Activated naive CD4-positive, alpha-beta T cell treated with anti-CD3 and anti-CD28 coated beads for 36 hours (primary cell): ENCODE data around the gene LRRC1. TPM values are rescaled to one million over a fixed set of nuclear protein-coding genes. Genes with fewer than 3 reads are reported as not detected.

Experiments used
- CTCF ChIA-PET: fragments of 350-600 bp; sonication (Branson Sonifier 250); formaldehyde crosslinking; loops from one replicate; lab custom pipeline; 2021; ENCODE audit warnings: antibody characterized with exemption; lab: Charles Lee
- DNase-seq: peaks from one replicate; pipeline ENCODE4 v3.0.0-alpha.2; 2020
- H3K27ac Mint-ChIP-seq: one replicate; pipeline ENCODE4 v1.8.0; 2021; ENCODE audit warnings: mild to moderate bottlenecking, mixed read lengths
- H3K27me3 Mint-ChIP-seq: one replicate; pipeline ENCODE4 v1.8.0; 2021; ENCODE audit warnings: low read depth, mixed read lengths
- H3K36me3 Mint-ChIP-seq: one replicate; pipeline ENCODE4 v1.8.0; 2021; ENCODE audit warnings: low read depth, mixed read lengths
- H3K4me1 Mint-ChIP-seq: one replicate; pipeline ENCODE4 v1.8.0; 2021; ENCODE audit warnings: low read depth, mixed read lengths
- H3K4me3 Mint-ChIP-seq: one replicate; pipeline ENCODE4 v1.8.0; 2021; ENCODE audit warnings: mild to moderate bottlenecking, moderate library complexity, mixed read lengths
- H3K9me3 Mint-ChIP-seq: one replicate; pipeline ENCODE4 v1.8.0; 2021; ENCODE audit warnings: mixed read lengths
- intact Hi-C: fragments of 100-400 bp; cut with micrococcal nuclease; formaldehyde crosslinking; loops from one replicate; pipeline ENCODE4 v1.15.1; 2023
- total RNA-seq, 2 experiments: library from RNA; stranded (reverse); gene quantifications; one replicate each; pipeline ENCODE4 v1.2.3, GENCODE V29; 2021

The LRRC1 gene
- total RNA-seq, 2 experiments from 2014 or later: 2.3 to 2.9 TPM

GRCh38 chr6:53840027-53840426 is 45.2 kb downstream of the LRRC1 start:
- Mint-ChIP-seq H3K27me3 (no peaks in the 10 kb centered on the region), H3K36me3 (peaks cover 10% of the 10 kb centered on the region), H3K4me3 (no peak overlapping the region), H3K27ac (no peak overlapping the region), H3K9me3 (peaks cover 5% of the 10 kb centered on the region), H3K4me1 (no peaks in the 10 kb centered on the region)
- CTCF ChIA-PET: no interaction called here
- no peak for DNase-seq
- intact Hi-C loops: no loop called here

- CTCF ChIA-PET: interaction anchor here (1.0 kb wide), 1 partner anchor 117 kb away, joined by 3 read pairs; no protein-coding TSS in a partner anchor
- intact Hi-C loops: no loop called here
- H3K27ac Mint-ChIP-seq: no peak overlapping the region
- no peaks in the 10 kb centered on the region for H3K4me1 Mint-ChIP-seq
- no peak overlapping the region for H3K4me3 Mint-ChIP-seq
- H3K9me3 Mint-ChIP-seq: peaks cover under 1% of the 10 kb centered on the region
- H3K36me3 Mint-ChIP-seq: peaks cover 4% of the 10 kb centered on the region
- no peak for DNase-seq
- H3K27me3 Mint-ChIP-seq: no peaks in the 10 kb centered on the region
Measured at GRCh38 chr6:53845280-53846195, 50.7 kb downstream of the LRRC1 start.

GRCh38 chr6:53846250-53846649 is 51.4 kb downstream of the LRRC1 start:
- DNase-seq: no peak
- H3K9me3 Mint-ChIP-seq: no peaks in the 10 kb centered on the region
- intact Hi-C loops: no loop called here
- H3K27me3 Mint-ChIP-seq: no peaks in the 10 kb centered on the region
- no peak overlapping the region for H3K27ac Mint-ChIP-seq
- peaks cover 3% of the 10 kb centered on the region for H3K36me3 Mint-ChIP-seq
- no peaks in the 10 kb centered on the region for H3K4me1 Mint-ChIP-seq
- CTCF ChIA-PET: no interaction called here
- H3K4me3 Mint-ChIP-seq: no peak overlapping the region

GRCh38 chr6:53847796-53848314 is 53.0 kb downstream of the LRRC1 start:
- H3K36me3 Mint-ChIP-seq: no peaks in the 10 kb centered on the region
- no peak overlapping the region for H3K27ac Mint-ChIP-seq
- no peak for DNase-seq
- CTCF ChIA-PET: no interaction called here
- H3K4me1 Mint-ChIP-seq: no peaks in the 10 kb centered on the region
- no peaks in the 10 kb centered on the region for H3K9me3 Mint-ChIP-seq
- no peaks in the 10 kb centered on the region for H3K27me3 Mint-ChIP-seq
- intact Hi-C loops: no loop called here
- H3K4me3 Mint-ChIP-seq: no peak overlapping the region

DNA sequence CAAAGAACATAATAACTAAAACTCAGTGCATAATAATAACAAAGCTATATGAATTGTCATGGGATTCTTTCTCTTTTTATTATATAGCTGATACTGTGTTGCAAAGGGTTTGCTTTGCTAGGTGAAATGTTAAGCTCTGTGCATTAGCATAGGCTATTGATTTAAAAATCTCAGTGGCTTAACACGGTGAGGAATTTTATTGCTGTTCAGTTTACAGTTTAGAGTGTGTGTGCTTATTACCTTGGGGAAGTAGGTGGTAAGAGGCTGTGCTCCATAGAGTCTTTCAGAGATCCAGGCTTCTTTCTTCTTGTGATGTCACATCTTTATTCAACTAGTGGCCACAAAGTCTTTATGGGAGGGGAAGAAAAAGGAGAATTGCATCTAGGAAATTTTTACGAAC is 55.7 kb downstream of the LRRC1 start:
- no peak overlapping the region for H3K27ac Mint-ChIP-seq
- H3K9me3 Mint-ChIP-seq: no peaks in the 10 kb centered on the region
- no peak overlapping the region for H3K4me3 Mint-ChIP-seq
- intact Hi-C loops: no loop called here
- no peaks in the 10 kb centered on the region for H3K27me3 Mint-ChIP-seq
- CTCF ChIA-PET: no interaction called here
- DNase-seq: no peak
- no peaks in the 10 kb centered on the region for H3K36me3 Mint-ChIP-seq
- H3K4me1 Mint-ChIP-seq: peaks cover 11% of the 10 kb centered on the region

DNA sequence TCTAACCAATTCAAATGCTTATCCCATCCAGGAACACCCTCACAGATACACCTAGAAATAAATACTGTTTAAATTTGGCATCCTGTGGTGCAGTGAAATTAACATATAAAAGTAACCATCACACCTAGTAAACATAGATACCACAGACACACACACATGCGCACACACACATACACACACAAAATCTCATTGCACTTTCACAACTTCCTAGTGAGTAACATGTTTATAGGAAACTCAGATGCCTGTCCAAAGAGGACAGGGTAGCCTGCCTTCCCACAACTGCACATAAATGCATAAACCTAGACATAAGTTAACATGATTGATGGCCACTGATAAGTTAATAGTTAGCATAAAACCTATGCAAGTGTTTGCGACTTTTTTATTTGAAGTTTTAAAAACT is 56.8 kb downstream of the LRRC1 start:
- Mint-ChIP-seq H3K27ac (no peak overlapping the region), H3K4me1 (peaks cover 11% of the 10 kb centered on the region), H3K9me3 (no peaks in the 10 kb centered on the region), H3K27me3 (no peaks in the 10 kb centered on the region), H3K4me3 (no peak overlapping the region), H3K36me3 (no peaks in the 10 kb centered on the region)
- intact Hi-C loops: no loop called here
- CTCF ChIA-PET: no interaction called here
- DNase-seq: no peak

DNA sequence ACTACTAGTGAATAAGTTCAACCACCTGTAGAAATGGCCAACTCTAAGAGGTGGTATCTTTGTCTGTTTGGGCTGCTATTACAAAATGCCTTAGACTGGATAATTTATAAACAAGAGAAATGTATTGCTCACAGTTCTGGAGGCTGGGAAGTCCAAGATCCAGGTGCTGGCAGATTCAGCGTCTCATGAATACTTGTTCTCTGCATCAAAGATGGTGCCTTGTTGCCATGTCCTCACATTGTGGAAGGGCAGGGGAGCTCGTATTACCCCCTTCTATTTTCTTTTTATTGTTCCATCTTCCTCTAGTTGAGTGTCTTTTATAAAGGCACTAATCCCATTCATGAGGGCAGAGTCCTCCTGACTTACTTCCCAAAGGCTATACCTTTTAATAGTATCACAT is 58.0 kb downstream of the LRRC1 start:
- no peak overlapping the region for H3K4me3 Mint-ChIP-seq

GRCh38 chr6:53854843-53855567 is 60.2 kb downstream of the LRRC1 start:
- CTCF ChIA-PET: no interaction called here
- Mint-ChIP-seq H3K36me3 (no peaks in the 10 kb centered on the region), H3K27me3 (no peaks in the 10 kb centered on the region), H3K9me3 (no peaks in the 10 kb centered on the region), H3K27ac (no peak overlapping the region), H3K4me1 (peaks cover 11% of the 10 kb centered on the region), H3K4me3 (no peak overlapping the region)
- intact Hi-C loops: no loop called here
- no peak for DNase-seq

More for the DNA sequence above, 58.0 kb downstream of the LRRC1 start:
- H3K36me3 Mint-ChIP-seq: no peaks in the 10 kb centered on the region
- intact Hi-C loops: no loop called here
- no peak for DNase-seq
- no peak overlapping the region for H3K27ac Mint-ChIP-seq
- H3K27me3 Mint-ChIP-seq: no peaks in the 10 kb centered on the region
- H3K9me3 Mint-ChIP-seq: no peaks in the 10 kb centered on the region
- CTCF ChIA-PET: no interaction called here
- H3K4me1 Mint-ChIP-seq: peaks cover 11% of the 10 kb centered on the region

DNA sequence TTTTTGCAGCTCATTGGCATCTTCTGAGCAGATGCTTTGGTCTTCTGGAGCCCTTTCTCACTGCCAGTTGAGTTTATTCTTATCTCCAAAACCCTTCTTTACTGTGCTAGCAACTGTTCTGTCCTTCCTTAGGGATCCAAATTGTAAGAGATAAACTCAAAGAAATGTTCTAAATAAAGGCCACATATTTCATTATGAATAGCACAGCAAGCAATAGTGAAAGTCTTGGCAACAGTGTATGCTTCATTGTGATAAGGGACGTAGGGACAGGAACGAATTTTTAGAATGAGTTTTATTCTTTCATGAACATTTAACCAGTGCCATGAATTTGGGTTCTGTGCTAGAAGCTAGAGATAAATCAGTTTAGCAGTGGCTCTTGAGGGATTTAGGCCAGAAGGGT is 61.1 kb downstream of the LRRC1 start:
- Mint-ChIP-seq H3K27me3 (no peaks in the 10 kb centered on the region), H3K27ac (no peak overlapping the region), H3K4me3 (no peak overlapping the region), H3K4me1 (peaks cover 11% of the 10 kb centered on the region), H3K9me3 (no peaks in the 10 kb centered on the region), H3K36me3 (no peaks in the 10 kb centered on the region)
- CTCF ChIA-PET: no interaction called here
- intact Hi-C loops: no loop called here
- no peak for DNase-seq

DNA sequence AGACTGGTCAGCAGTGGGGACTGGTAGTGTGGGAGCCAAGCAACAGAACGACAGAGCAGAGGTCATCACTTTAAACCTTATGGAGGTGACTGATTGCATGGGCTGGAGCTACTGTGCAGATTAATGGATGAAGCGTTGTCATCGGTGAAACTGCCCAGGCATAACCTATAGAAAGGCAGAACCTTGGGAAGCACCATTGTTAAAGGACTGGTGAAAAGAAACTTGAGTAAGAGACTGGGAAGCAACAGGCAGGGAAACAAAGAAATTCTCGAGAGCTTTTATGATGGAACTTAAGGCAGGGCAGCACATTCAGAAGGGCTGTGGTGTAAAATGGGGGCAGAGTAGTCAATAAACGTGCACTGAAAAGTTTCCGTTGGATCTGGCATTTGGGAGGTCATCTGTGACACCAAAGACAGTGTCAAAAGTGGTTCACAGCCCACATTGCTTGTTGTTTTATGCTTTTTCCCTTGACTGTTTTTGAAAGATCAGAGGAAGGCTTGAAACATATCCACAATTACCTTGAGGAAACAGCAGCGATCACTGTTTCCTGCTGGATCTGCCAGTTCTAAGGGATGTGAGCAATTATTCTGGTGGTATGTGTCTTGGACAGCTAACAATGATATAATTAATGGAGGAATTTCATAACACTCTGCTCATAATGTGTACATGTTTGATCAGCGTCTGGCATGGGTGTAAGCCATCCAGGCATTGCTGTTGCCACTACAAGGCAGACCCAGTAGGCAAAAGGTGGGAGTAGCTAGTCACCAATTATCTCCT is 62.7 kb downstream of the LRRC1 start:
- intact Hi-C loops: no loop called here
- CTCF ChIA-PET: no interaction called here
- Mint-ChIP-seq H3K27me3 (no peaks in the 10 kb centered on the region), H3K9me3 (no peaks in the 10 kb centered on the region), H3K27ac (no peak overlapping the region), H3K4me1 (peaks cover 11% of the 10 kb centered on the region), H3K4me3 (no peak overlapping the region), H3K36me3 (no peaks in the 10 kb centered on the region)
- no peak for DNase-seq

DNA sequence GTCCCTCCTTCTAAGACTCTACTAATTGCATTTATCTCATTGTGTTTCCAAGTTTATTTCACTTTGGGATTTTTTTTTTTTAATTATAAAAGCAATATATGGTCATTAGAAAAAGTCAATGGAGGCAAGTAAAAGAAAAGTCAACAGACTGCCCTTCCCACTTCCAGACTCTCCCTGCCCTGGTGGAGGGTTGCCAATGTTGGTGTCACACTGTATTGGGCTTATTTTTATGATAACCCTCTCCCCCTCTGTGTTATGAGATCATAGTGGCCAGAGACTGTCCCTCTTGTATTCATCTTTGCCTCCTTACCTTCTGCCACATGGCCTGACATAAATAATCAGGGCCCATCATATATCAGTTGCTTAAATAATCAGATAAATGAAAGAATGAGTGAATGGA is 63.4 kb downstream of the LRRC1 start:
- Mint-ChIP-seq H3K4me3 (no peak overlapping the region), H3K4me1 (peaks cover 11% of the 10 kb centered on the region), H3K27ac (no peak overlapping the region), H3K27me3 (no peaks in the 10 kb centered on the region), H3K36me3 (no peaks in the 10 kb centered on the region), H3K9me3 (no peaks in the 10 kb centered on the region)
- intact Hi-C loops: no loop called here
- DNase-seq: no peak
- CTCF ChIA-PET: no interaction called here

- Mint-ChIP-seq H3K27me3 (no peaks in the 10 kb centered on the region), H3K36me3 (no peaks in the 10 kb centered on the region), H3K4me1 (peaks cover 10% of the 10 kb centered on the region), H3K4me3 (no peak overlapping the region), H3K9me3 (no peaks in the 10 kb centered on the region), H3K27ac (no peak overlapping the region)
- no peak for DNase-seq
- intact Hi-C loops: no loop called here
- CTCF ChIA-PET: no interaction called here
Measured at GRCh38 chr6:53858913-53859312, 64.1 kb downstream of the LRRC1 start.
